B cell (primary cell): Measurements from ENCODE around the gene SPATA32. TPM values are rescaled to one million over a fixed set of nuclear protein-coding genes. Genes with fewer than 3 reads are reported as not detected.
A peak's percentile ranks its signal among the peaks of the same experiment; 100 is the strongest.

Experiments
- ATAC-seq: fragments of 200-7000 bp; cut with Tn5 transposase; one replicate; pipeline ENCODE4 v1.10.0; 2021; ENCODE audit warnings: low read depth, mild to moderate bottlenecking, moderate number of reproducible peaks, moderate library complexity
- CTCF ChIA-PET: fragments of 350-600 bp; sonication (Branson Sonifier 250); formaldehyde crosslinking; loops from one replicate; lab custom pipeline; 2021; ENCODE audit warnings: antibody characterized with exemption, inconsistent platforms; lab: Charles Lee
- POLR2A ChIA-PET: fragments of 350-600 bp; sonication (Branson Sonifier 250); formaldehyde crosslinking; loops from one replicate; lab custom pipeline; 2021; ENCODE audit warnings: antibody characterized with exemption; lab: Charles Lee
- DNase-seq: peaks from one replicate; pipeline ENCODE4 v3.0.0; 2013
- H2AFZ ChIP-seq: 2 replicates; pipeline ENCODE4 v1.6.1; 2012; ENCODE audit warnings: mild to moderate bottlenecking, low read depth, low read length; ENCODE audit not compliant: insufficient read depth, poor library complexity, severe bottlenecking
- H3K27ac ChIP-seq, 2 donors: 1 replicate in 1 of 2; 2 replicates in 1 of 2; pipeline ENCODE4 v1.5.1; 2012 to 2013; ENCODE audit warnings: low read length in 2 of 2, mild to moderate bottlenecking in 2 of 2, moderate library complexity in 1 of 2
- H3K27me3 ChIP-seq, 4 experiments: fragments of 200-600 bp in 1 of 4; sonication (generic) in 1 of 4; replicated peaks in 1 of 4; 1 replicate in 2 of 4; 2 replicates in 2 of 4; pipeline versions ENCODE4 v1.6.1 to v1.7.0; 2013 to 2016; ENCODE audit warnings: low read length in 3 of 4, mild to moderate bottlenecking in 2 of 4, mixed read lengths in 1 of 4, moderate library complexity in 1 of 4; ENCODE audit not compliant: insufficient read depth in 4 of 4, control insufficient read depth in 3 of 4; ENCODE audit errors: control extremely low read depth in 1 of 4
- H3K36me3 ChIP-seq, 2 experiments: replicated peaks in 1 of 2; 1 replicate in 1 of 2; 2 replicates in 1 of 2; pipeline versions ENCODE4 v1.6.1 to v1.7.1; 2013; ENCODE audit warnings: low read length in 1 of 2; ENCODE audit not compliant: insufficient read depth in 2 of 2, control insufficient read depth in 1 of 2; ENCODE audit errors: control extremely low read depth in 1 of 2, extremely low read depth in 1 of 2
- H3K4me1 ChIP-seq, 2 donors: fragments of 200-600 bp in 1 of 2; sonication (generic) in 1 of 2; 1 replicate in 1 of 2; 2 replicates in 1 of 2; pipeline versions ENCODE4 v1.5.1 to v1.6.1; 2013 to 2017; ENCODE audit warnings: low read length in 2 of 2; ENCODE audit not compliant: control insufficient read depth in 2 of 2, insufficient read depth in 2 of 2
- H3K4me2 ChIP-seq: replicated peaks from 2 replicates; pipeline ENCODE3; 2012; ENCODE audit warnings: mild to moderate bottlenecking, low read depth, low read length; ENCODE audit not compliant: poor library complexity, severe bottlenecking
- H3K4me3 ChIP-seq, 5 experiments: fragments of 200-600 bp in 1 of 5; sonication (generic) in 1 of 5; 1 replicate in 3 of 5; 2 replicates in 2 of 5; pipeline versions ENCODE4 v1.5.1 to v1.7.0; 2011 to 2016; ENCODE audit warnings: low read length in 4 of 5, mild to moderate bottlenecking in 4 of 5, low read depth in 2 of 5, control low read depth in 1 of 5, moderate library complexity in 1 of 5; ENCODE audit not compliant: insufficient read depth in 1 of 5; ENCODE audit errors: control extremely low read depth in 1 of 5, extremely low read depth in 1 of 5
- H3K79me2 ChIP-seq: fragments of 200-600 bp; sonication (generic); one replicate; pipeline ENCODE4 v1.6.0; 2016; ENCODE audit warnings: low read length; ENCODE audit not compliant: control insufficient read depth, insufficient read depth
- H3K9ac ChIP-seq: fragments of 200-600 bp; sonication (generic); 2 replicates; pipeline ENCODE4 v1.6.1; 2017; ENCODE audit warnings: mild to moderate bottlenecking, low read length, moderate library complexity
- H3K9me3 ChIP-seq, 3 donors: one replicate each; pipeline versions ENCODE4 v1.6.1 to v1.7.1; 2013; ENCODE audit warnings: low read length in 2 of 3; ENCODE audit not compliant: control insufficient read depth in 2 of 3, insufficient read depth in 1 of 3; ENCODE audit errors: control extremely low read depth in 1 of 3
- H4K20me1 ChIP-seq: 2 replicates; pipeline ENCODE4 v1.6.0; 2012; ENCODE audit warnings: mild to moderate bottlenecking, low read length; ENCODE audit not compliant: insufficient read depth, control insufficient read depth, poor library complexity, severe bottlenecking
- H3K27ac Mint-ChIP-seq: one replicate; pipeline ENCODE4 v1.8.0; 2021; ENCODE audit warnings: mixed read lengths
- H3K27me3 Mint-ChIP-seq: one replicate; pipeline ENCODE4 v1.8.0; 2021; ENCODE audit warnings: mixed read lengths
- H3K4me1 Mint-ChIP-seq: one replicate; pipeline ENCODE4 v1.8.0; 2021; ENCODE audit warnings: mixed read lengths
- H3K4me3 Mint-ChIP-seq: one replicate; pipeline ENCODE4 v1.8.0; 2021; ENCODE audit warnings: mixed read lengths
- H3K9me3 Mint-ChIP-seq: one replicate; pipeline ENCODE4 v1.8.0; 2022; ENCODE audit warnings: mixed read lengths; ENCODE audit not compliant: insufficient read depth
- CTCF ChIP-seq: fragments of 200-600 bp; IDR thresholded peaks from one replicate; pipeline ENCODE4 v1.8.0; 2022; ENCODE audit warnings: antibody characterized with exemption, mild to moderate bottlenecking
- EZH2 ChIP-seq: IDR thresholded peaks from 2 replicates; pipeline ENCODE4 v1.6.1; 2012; ENCODE audit warnings: borderline replicate concordance, low read depth, mild to moderate bottlenecking, moderate library complexity, low read length; ENCODE audit not compliant: insufficient read depth, poor library complexity, severe bottlenecking
- WGBS: methylation state at CpG from one replicate; pipeline ENCODE4 v1.1.5; 2013; ENCODE audit warnings: missing lambda C conversion rate; ENCODE audit not compliant: insufficient coverage; 5-methylcytosine and 5-hydroxymethylcytosine counted together
- intact Hi-C: fragments of 100-400 bp; cut with micrococcal nuclease; formaldehyde crosslinking; loops from one replicate; pipeline ENCODE4 v1.10.0; 2022
- polyA plus RNA-seq: library from polyadenylated mRNA; depleted of rRNA; stranded (reverse); fragments of >200 nt; gene quantifications from 2 replicates; pipeline ENCODE4 v1.2.3, GENCODE V29; 2012
- total RNA-seq, 2 donors: library from RNA; stranded (reverse); fragments of 120-200 nt in 1 of 2; gene quantifications; 1 replicate in 1 of 2; 2 replicates in 1 of 2; pipeline versions ENCODE4 v1.2.3 to v1.2.4, GENCODE V29; 2013 to 2022

Gene SPATA32
- total and polyA plus RNA-seq, 2 donors (not counting 1 experiment from before 2014, with no cell fraction given) = 0.12 to 0.52 TPM

GRCh38 chr17:45289301-45290268 lies 27.7 kb upstream of the SPATA32 start:
- H3K27ac ChIP-seq = peak overlapping the region in 1 of 2 donors; percentile 32
- ATAC-seq = no peak
- POLR2A ChIA-PET = interaction anchor here (0.5 kb wide), 2 partner anchors 68 to 147 kb away, joined by 4 to 5 read pairs; no protein-coding TSS in a partner anchor

More at GRCh38 chr17:45289301-45290268, 27.7 kb upstream of the SPATA32 start:
- H3K4me3 ChIP-seq = no peak overlapping the region
- no peak overlapping the region for H2AFZ ChIP-seq
- H3K27me3 Mint-ChIP-seq = no peaks in the 10 kb centered on the region
- no peak for DNase-seq
- intact Hi-C loops = loop anchor here (2.0 kb wide), 1 partner anchor 17 kb away; no protein-coding TSS in a partner anchor
- H3K9me3 ChIP-seq = no peaks in the 10 kb centered on the region
- CTCF ChIA-PET = interaction anchor here (0.7 to 2.9 kb wide), 6 partner anchors 12 to 96 kb away, joined by 3 to 14 read pairs (median 5); partner anchors contain the start of gene MAP3K14
- WGBS = 95% methylated on average over 6 of the region's 15 CpGs
- no peak overlapping the region for H3K4me3 Mint-ChIP-seq
- peaks cover 79% of the 10 kb centered on the region for H3K79me2 ChIP-seq
- H3K9me3 Mint-ChIP-seq = no peaks in the 10 kb centered on the region
- H4K20me1 ChIP-seq = peaks cover 69% of the 10 kb centered on the region
- H3K4me1 Mint-ChIP-seq = peaks cover 42% of the 10 kb centered on the region
- H3K36me3 ChIP-seq = peaks cover 3 to 84% of the 10 kb centered on the region in 2 experiments
- H3K4me1 ChIP-seq = peaks cover 41 to 46% of the 10 kb centered on the region in 2 donors
- peak overlapping the region; percentile 26 for H3K27ac Mint-ChIP-seq
- no peaks in the 10 kb centered on the region for H3K27me3 ChIP-seq
- TF ChIP-seq EZH2 (no peak), CTCF (no peak)
- no peak overlapping the region for H3K4me2 ChIP-seq
- no peak overlapping the region for H3K9ac ChIP-seq
